Parathyroid adenoma (tissue), 2 donors: Measurements from ENCODE around the gene DPYD.

Experiments used
- H2AFZ ChIP-seq: fragments of 300-600 bp; sonication (generic); one replicate; pipeline ENCODE4 v1.7.0; 2017; ENCODE audit warnings: antibody characterized with exemption, mild to moderate bottlenecking
- H3K27ac ChIP-seq: fragments of 300-600 bp; sonication (generic); one replicate; pipeline ENCODE4 v1.7.0; 2017
- H3K27me3 ChIP-seq: fragments of 300-600 bp; sonication (generic); one replicate; pipeline ENCODE4 v1.7.0; 2017; ENCODE audit warnings: low read length; ENCODE audit not compliant: control insufficient read depth, insufficient read depth
- H3K36me3 ChIP-seq: fragments of 300-600 bp; sonication (generic); one replicate; pipeline ENCODE4 v1.7.0; 2017; ENCODE audit warnings: low read length; ENCODE audit not compliant: control insufficient read depth, insufficient read depth
- H3K4me1 ChIP-seq: fragments of 300-600 bp; sonication (generic); one replicate; pipeline ENCODE4 v1.7.0; 2017; ENCODE audit warnings: control low read depth
- H3K4me2 ChIP-seq: fragments of 300-600 bp; sonication (generic); one replicate; pipeline ENCODE4 v1.7.0; 2017; ENCODE audit warnings: low read length
- H3K4me3 ChIP-seq: fragments of 300-600 bp; sonication (generic); one replicate; pipeline ENCODE4 v1.7.0; 2017; ENCODE audit warnings: low read depth, low read length
- H3K79me2 ChIP-seq: fragments of 300-600 bp; sonication (generic); one replicate; pipeline ENCODE4 v1.7.0; 2017; ENCODE audit warnings: control low read depth
- H3K9ac ChIP-seq: fragments of 300-600 bp; sonication (generic); one replicate; pipeline ENCODE4 v1.7.0; 2017; ENCODE audit warnings: mild to moderate bottlenecking
- H3K9me3 ChIP-seq: fragments of 300-600 bp; sonication (generic); one replicate; pipeline ENCODE4 v1.7.0; 2017; ENCODE audit warnings: low read length; ENCODE audit not compliant: control insufficient read depth
- TF ChIP-seq, protein P1 (sequence below): fragments of 300-600 bp; sonication (generic); IDR thresholded peaks from one replicate; pipeline ENCODE4 v1.7.0; 2017; ENCODE audit warnings: antibody characterized with exemption, mild to moderate bottlenecking
- donor health status: primary hyperparathyroidism.

DPYD gene

DNA sequence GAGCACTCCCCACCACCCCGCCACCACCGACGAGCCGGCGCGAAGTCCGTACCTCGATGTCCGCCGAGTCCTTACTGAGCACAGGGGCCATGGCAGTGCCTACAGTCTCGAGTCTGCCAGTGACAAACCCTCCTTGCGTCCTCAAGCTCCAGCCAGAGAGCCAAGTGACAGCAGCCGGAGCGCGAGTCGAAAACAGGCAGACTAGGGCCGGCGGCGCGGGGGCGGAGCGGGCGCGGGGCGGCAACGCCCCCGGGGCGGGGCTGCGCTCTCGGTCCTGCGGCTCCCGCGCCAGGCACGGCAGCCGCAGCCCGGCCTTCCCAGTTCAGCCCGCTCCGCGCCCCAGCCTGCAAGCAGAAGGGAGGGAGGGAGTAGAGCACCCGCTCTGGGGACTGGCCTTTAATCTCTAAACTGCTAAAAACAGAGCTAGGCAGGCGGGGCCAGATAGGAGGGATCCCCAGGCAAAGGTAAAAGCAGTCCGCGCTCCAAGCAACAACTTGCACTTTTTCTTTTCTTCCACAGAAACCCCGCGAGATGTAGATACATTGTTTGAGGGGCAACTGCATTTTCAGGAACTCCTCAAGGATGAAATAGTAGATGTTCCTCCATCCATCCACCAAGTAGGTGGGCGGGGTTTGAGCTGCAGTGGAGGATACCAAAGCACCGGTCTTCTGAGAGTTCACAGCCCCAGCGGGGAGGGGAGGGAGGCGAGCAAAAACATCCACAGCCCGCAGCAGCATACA is at the start of gene DPYD:
Gene DPYD, minus strand, starts transcription at position 203 of the 740 bp plus-strand sequence. Its CDS starts 112 bp downstream, at position 91.
- H3K4me3 ChIP-seq, result peak within 1 kb of the TSS; percentile 74
- TF ChIP-seq, protein P1, sequence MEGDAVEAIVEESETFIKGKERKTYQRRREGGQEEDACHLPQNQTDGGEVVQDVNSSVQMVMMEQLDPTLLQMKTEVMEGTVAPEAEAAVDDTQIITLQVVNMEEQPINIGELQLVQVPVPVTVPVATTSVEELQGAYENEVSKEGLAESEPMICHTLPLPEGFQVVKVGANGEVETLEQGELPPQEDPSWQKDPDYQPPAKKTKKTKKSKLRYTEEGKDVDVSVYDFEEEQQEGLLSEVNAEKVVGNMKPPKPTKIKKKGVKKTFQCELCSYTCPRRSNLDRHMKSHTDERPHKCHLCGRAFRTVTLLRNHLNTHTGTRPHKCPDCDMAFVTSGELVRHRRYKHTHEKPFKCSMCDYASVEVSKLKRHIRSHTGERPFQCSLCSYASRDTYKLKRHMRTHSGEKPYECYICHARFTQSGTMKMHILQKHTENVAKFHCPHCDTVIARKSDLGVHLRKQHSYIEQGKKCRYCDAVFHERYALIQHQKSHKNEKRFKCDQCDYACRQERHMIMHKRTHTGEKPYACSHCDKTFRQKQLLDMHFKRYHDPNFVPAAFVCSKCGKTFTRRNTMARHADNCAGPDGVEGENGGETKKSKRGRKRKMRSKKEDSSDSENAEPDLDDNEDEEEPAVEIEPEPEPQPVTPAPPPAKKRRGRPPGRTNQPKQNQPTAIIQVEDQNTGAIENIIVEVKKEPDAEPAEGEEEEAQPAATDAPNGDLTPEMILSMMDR, result no peak

DNA sequence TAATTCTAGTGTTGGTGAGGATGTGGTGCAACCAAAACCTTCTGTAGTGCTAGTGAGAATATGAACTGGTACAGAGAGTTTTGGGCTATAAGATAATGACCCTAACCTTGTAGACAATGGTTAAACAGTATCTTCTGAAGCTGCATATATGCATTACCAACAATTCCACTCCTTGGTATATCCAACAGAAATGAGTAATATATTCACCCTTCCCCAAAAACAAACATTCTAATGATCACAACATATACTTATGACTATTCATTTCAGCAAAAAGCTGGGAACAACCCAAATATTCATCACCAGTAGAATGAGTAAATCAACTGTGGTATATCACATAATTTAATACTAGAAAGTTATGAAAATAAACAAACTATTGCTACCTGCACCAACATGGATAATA is 39.6 kb upstream of the DPYD start:
- no peak overlapping the region for H3K9ac ChIP-seq
- no peak overlapping the region for H3K4me3 ChIP-seq
- TF ChIP-seq, protein P1, result no peak
- H3K4me2 ChIP-seq, result no peak overlapping the region
- H2AFZ ChIP-seq, result no peak overlapping the region
- no peaks in the 10 kb centered on the region for H3K79me2 ChIP-seq
- no peaks in the 10 kb centered on the region for H3K27me3 ChIP-seq
- H3K9me3 ChIP-seq, result no peaks in the 10 kb centered on the region
- H3K36me3 ChIP-seq, result no peaks in the 10 kb centered on the region
- no peaks in the 10 kb centered on the region for H3K4me1 ChIP-seq
- H3K27ac ChIP-seq, result no peak overlapping the region

More for the DNA sequence above, at the start of gene DPYD:
- Histone ChIP-seq H3K9ac (no peak within 1 kb of the TSS), H3K9me3 (no peaks in the 10 kb centered on the region), H3K4me1 (no peaks in the 10 kb centered on the region), H2AFZ (peak within 1 kb of the TSS; percentile 92), H3K4me2 (peak within 1 kb of the TSS; percentile 81), H3K36me3 (no peaks in the 10 kb centered on the region), H3K79me2 (no peaks in the 10 kb centered on the region), H3K27me3 (no peaks in the 10 kb centered on the region), H3K27ac (peak within 1 kb of the TSS; percentile 78)

DNA sequence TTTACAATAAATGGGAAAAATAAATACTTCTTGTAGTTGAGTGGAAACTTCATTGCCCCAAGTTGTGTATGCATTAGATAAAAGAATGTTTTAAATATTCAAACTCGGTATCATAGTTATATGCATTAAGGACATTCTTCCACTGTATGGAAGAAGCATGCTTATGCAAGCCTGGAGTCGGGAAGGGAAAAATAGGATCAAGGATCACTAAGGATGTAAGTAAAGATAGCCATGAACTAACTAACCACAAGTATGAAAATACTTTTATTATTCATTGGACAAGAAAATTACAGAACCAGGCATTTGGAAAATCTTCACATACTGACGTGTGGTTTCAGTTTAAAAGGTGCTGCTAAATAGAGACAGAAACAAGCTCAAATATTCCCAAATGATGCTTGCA is 26.9 kb upstream of the DPYD start:
- no peaks in the 10 kb centered on the region for H3K27me3 ChIP-seq
- no peak overlapping the region for H3K4me2 ChIP-seq
- H3K9ac ChIP-seq, result no peak overlapping the region
- no peak overlapping the region for H2AFZ ChIP-seq
- no peaks in the 10 kb centered on the region for H3K79me2 ChIP-seq
- no peak overlapping the region for H3K27ac ChIP-seq
- H3K36me3 ChIP-seq, result no peaks in the 10 kb centered on the region
- no peaks in the 10 kb centered on the region for H3K4me1 ChIP-seq
- H3K9me3 ChIP-seq, result no peaks in the 10 kb centered on the region
- TF ChIP-seq, protein P1, result no peak
- no peak overlapping the region for H3K4me3 ChIP-seq

DNA sequence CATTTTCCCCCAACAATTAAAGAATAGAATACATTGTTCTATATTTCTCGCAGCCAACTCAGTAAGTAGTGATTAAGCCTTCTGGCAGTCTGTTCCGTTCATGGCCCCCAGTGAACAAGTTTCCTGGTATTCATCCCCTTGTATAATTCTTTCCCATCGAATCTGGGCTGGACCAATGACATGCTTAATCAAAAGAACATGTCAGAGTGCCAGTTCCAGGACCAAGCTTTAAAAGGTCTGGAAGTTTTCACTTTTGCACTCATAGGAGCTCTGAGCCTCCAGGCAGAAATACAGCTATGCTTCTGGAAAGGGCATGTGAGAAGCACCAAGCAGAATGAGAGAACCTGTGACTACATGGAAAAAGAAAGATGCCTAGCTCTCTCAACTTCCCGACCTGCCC is 22.5 kb upstream of the DPYD start:
- no peak overlapping the region for H3K4me2 ChIP-seq
- no peaks in the 10 kb centered on the region for H3K36me3 ChIP-seq
- no peaks in the 10 kb centered on the region for H3K9me3 ChIP-seq
- H3K9ac ChIP-seq, result no peak overlapping the region
- TF ChIP-seq, protein P1, result no peak
- H3K79me2 ChIP-seq, result no peaks in the 10 kb centered on the region
- no peak overlapping the region for H3K27ac ChIP-seq
- H3K4me3 ChIP-seq, result no peak overlapping the region
- H2AFZ ChIP-seq, result no peak overlapping the region
- H3K4me1 ChIP-seq, result no peaks in the 10 kb centered on the region
- no peaks in the 10 kb centered on the region for H3K27me3 ChIP-seq
